Upper lobe of left lung (tissue), 4 donors: ENCODE measurements around the gene SPEF1.

ENCODE experiments used
- CTCF ChIP-seq, 6 experiments: fragments of 450-650 bp in 4 of 6; fragments of 200-600 bp in 2 of 6; sonication (generic) in 2 of 6; IDR thresholded peaks; one replicate each; pipeline ENCODE4 v1.5.1; 2016 to 2019; ENCODE audit warnings: antibody characterized with exemption in 6 of 6
- EP300 ChIP-seq, 4 donors: sonication (generic); formaldehyde crosslinking; IDR thresholded peaks; one replicate each; pipeline ENCODE4 v1.5.1; 2017; ENCODE audit warnings: antibody characterized with exemption in 4 of 4, control low read depth in 2 of 4
- POLR2A ChIP-seq, 4 donors: fragments of 450-650 bp; IDR thresholded peaks; one replicate each; pipeline ENCODE4 v1.5.1; 2016 to 2017; ENCODE audit warnings: antibody characterized with exemption in 4 of 4, mild to moderate bottlenecking in 2 of 4
- POLR2AphosphoS5 ChIP-seq, 2 donors: sonication (generic); formaldehyde crosslinking; IDR thresholded peaks; one replicate each; pipeline ENCODE4 v1.5.1; 2017; ENCODE audit warnings: antibody characterized with exemption in 2 of 2

GRCh38 chr20:3732327-3733118 is 48.7 kb downstream of the SPEF1 start, which contains the start of gene HSPA12B:
- TF ChIP-seq EP300 (IDR thresholded peaks at IDR 0.05) (no peak), CTCF (IDR thresholded peaks at IDR 0.05) (no peak), POLR2A (IDR thresholded peaks at IDR 0.05) (no peak), POLR2AphosphoS5 (IDR thresholded peaks at IDR 0.05) (no peak)
